Astrocyte (in vitro differentiated cells and primary cell): ENCODE results near the gene TGOLN2.

ENCODE experiments used
- EZH2 ChIP-seq: IDR thresholded peaks from 2 replicates; pipeline ENCODE4 v1.6.1; 2012; ENCODE audit warnings: mild to moderate bottlenecking, low read length, inconsistent platforms; ENCODE audit not compliant: insufficient read depth
- TF ChIP-seq, protein P1 (sequence below): IDR thresholded peaks from 2 replicates; pipeline ENCODE4 v1.5.1; 2011; ENCODE audit warnings: low read depth, mild to moderate bottlenecking, inconsistent platforms, low read length, moderate library complexity; ENCODE audit not compliant: insufficient read depth

DNA sequence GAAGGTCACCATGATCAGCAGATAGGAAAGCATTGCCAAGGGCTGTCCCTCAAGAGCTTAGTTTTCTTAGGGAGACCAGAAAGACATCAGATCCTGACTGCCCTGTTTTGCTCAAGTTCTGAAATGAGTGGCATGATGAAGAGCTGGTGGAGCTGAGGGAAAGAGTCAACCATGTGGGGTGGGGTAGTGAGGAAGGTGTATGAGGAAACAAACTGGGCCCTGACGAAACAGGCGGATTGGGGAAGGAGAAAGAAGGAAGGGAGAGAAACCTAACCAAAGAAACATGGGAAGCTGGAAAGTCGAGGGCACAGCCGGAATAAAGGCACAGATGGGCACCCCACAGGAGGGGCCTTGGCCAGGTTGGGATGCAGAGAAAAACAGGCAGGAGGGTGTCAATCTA is 8.0 kb downstream of the TGOLN2 start:
- TF ChIP-seq, protein P1, sequence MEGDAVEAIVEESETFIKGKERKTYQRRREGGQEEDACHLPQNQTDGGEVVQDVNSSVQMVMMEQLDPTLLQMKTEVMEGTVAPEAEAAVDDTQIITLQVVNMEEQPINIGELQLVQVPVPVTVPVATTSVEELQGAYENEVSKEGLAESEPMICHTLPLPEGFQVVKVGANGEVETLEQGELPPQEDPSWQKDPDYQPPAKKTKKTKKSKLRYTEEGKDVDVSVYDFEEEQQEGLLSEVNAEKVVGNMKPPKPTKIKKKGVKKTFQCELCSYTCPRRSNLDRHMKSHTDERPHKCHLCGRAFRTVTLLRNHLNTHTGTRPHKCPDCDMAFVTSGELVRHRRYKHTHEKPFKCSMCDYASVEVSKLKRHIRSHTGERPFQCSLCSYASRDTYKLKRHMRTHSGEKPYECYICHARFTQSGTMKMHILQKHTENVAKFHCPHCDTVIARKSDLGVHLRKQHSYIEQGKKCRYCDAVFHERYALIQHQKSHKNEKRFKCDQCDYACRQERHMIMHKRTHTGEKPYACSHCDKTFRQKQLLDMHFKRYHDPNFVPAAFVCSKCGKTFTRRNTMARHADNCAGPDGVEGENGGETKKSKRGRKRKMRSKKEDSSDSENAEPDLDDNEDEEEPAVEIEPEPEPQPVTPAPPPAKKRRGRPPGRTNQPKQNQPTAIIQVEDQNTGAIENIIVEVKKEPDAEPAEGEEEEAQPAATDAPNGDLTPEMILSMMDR, result no peak
- TF ChIP-seq EZH2, result no peak
